Caco-2 (cell line): ENCODE data around the gene CYP1A1. TPM values are rescaled to one million over a fixed set of nuclear protein-coding genes. Genes with fewer than 3 reads are reported as not detected.

ENCODE experiments used
- BruUV-seq: library from RNA; stranded (reverse); fragments of 400-500 nt; replicated peaks from 2 replicates; lab custom pipeline; 2021; lab: Mats Ljungman, UMichigan
- CTCF ChIA-PET: fragments of 300-600 bp; sonication (Branson Sonifier 250); formaldehyde crosslinking; loops from one replicate; lab custom pipeline; 2022; ENCODE audit warnings: antibody characterized with exemption; lab: Charles Lee
- POLR2A ChIA-PET: fragments of 300-600 bp; sonication (Branson Sonifier 250); formaldehyde crosslinking; loops from one replicate; lab custom pipeline; 2022; ENCODE audit warnings: antibody characterized with exemption; lab: Charles Lee
- DNase-seq, 2 experiments: peaks; one replicate each; pipeline versions ENCODE4 v3.0.0 to v3.0.0-alpha.2; 2020 to 2022
- H3K27me3 ChIP-seq: replicated peaks from 2 replicates; pipeline ENCODE4 v1.6.0; 2011; ENCODE audit warnings: low read length; ENCODE audit not compliant: control insufficient read depth, insufficient read depth
- H3K36me3 ChIP-seq: 2 replicates; pipeline ENCODE4 v1.5.1; 2011; ENCODE audit warnings: low read length; ENCODE audit not compliant: control insufficient read depth, insufficient read depth
- H3K4me1 ChIP-seq: fragments of 250-450 bp; sonication (Bioruptor Pico); 2 replicates; pipeline ENCODE4 v1.5.1; 2020; ENCODE audit warnings: mild to moderate bottlenecking
- H3K4me3 ChIP-seq: 2 replicates; pipeline ENCODE4 v1.5.1; 2011; ENCODE audit warnings: low read depth, mild to moderate bottlenecking, control low read depth, low read length
- H3K9me3 ChIP-seq: fragments of 250-450 bp; sonication (Bioruptor Pico); 2 replicates; pipeline ENCODE4 v1.5.1; 2020; ENCODE audit warnings: mild to moderate bottlenecking, moderate library complexity
- H3K27ac Mint-ChIP-seq: one replicate; pipeline ENCODE4 v1.8.0; 2022; ENCODE audit warnings: mixed read lengths; ENCODE audit not compliant: unreplicated experiment
- H3K27me3 Mint-ChIP-seq: one replicate; pipeline ENCODE4 v1.8.0; 2022; ENCODE audit warnings: mixed read lengths; ENCODE audit not compliant: insufficient read depth, unreplicated experiment
- H3K36me3 Mint-ChIP-seq: one replicate; pipeline ENCODE4 v1.8.0; 2022; ENCODE audit warnings: mild to moderate bottlenecking, mixed read lengths; ENCODE audit not compliant: insufficient read depth, unreplicated experiment
- H3K4me1 Mint-ChIP-seq: one replicate; pipeline ENCODE4 v1.8.0; 2022; ENCODE audit warnings: low read depth, mixed read lengths; ENCODE audit not compliant: unreplicated experiment
- H3K4me3 Mint-ChIP-seq: one replicate; pipeline ENCODE4 v1.8.0; 2022; ENCODE audit warnings: mild to moderate bottlenecking, moderate library complexity, mixed read lengths; ENCODE audit not compliant: unreplicated experiment
- H3K9me3 Mint-ChIP-seq: one replicate; pipeline ENCODE4 v1.8.0; 2022; ENCODE audit warnings: mixed read lengths; ENCODE audit not compliant: unreplicated experiment
- intact Hi-C: fragments of 100-400 bp; cut with micrococcal nuclease; formaldehyde crosslinking; loops from one replicate; pipeline ENCODE4 v1.10.0; 2022; ENCODE audit not compliant: unreplicated experiment
- total RNA-seq: library from RNA; stranded (reverse); gene quantifications from 2 replicates; pipeline ENCODE4 v1.2.3, GENCODE V29; 2022
- TF ChIP-seq, protein P1 (sequence below), 2 experiments: fragments of 200-600 bp in 1 of 2; IDR thresholded peaks; 1 replicate in 1 of 2; 2 replicates in 1 of 2; pipeline versions ENCODE4 v1.5.1 to v1.8.0; 2011 to 2022; ENCODE audit warnings: antibody characterized with exemption in 1 of 2, control low read depth in 1 of 2, inconsistent platforms in 1 of 2, low read depth in 1 of 2, low read length in 1 of 2, mild to moderate bottlenecking in 1 of 2, moderate library complexity in 1 of 2; ENCODE audit not compliant: insufficient read depth in 1 of 2, severe bottlenecking in 1 of 2, unreplicated experiment in 1 of 2

Gene CYP1A1
- total RNA-seq, 1 experiment from 2014 or later = 73.8 TPM

DNA sequence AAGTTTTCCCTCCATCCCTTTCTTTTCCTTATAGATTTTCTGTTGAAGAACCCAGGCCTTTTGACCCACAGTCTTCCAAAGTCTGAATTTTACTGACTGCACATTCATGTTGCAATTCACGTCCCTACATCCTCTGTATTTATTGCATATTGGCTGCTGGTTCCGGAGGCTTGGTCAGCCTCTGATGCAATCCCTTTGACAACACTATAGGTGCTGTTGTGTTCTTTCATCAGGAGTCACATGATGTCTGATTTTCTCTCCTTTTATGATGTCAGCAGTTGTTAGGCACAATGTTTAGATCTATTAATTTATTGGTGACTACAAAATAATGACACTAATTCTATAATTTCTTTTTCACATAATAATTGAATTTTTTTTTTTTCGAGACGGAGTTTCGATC, 8.7 kb downstream of the CYP1A1 start:
- CTCF ChIA-PET = no interaction called here
- Mint-ChIP-seq H3K4me3 (no peak overlapping the region), H3K9me3 (no peaks in the 10 kb centered on the region), H3K27ac (no peak overlapping the region), H3K4me1 (no peaks in the 10 kb centered on the region), H3K27me3 (no peaks in the 10 kb centered on the region), H3K36me3 (peaks cover under 1% of the 10 kb centered on the region)
- H3K4me1 ChIP-seq = no peaks in the 10 kb centered on the region; the same call in 1 of the 2 replicates
- intact Hi-C loops = no loop called here
- TF ChIP-seq, protein P1, sequence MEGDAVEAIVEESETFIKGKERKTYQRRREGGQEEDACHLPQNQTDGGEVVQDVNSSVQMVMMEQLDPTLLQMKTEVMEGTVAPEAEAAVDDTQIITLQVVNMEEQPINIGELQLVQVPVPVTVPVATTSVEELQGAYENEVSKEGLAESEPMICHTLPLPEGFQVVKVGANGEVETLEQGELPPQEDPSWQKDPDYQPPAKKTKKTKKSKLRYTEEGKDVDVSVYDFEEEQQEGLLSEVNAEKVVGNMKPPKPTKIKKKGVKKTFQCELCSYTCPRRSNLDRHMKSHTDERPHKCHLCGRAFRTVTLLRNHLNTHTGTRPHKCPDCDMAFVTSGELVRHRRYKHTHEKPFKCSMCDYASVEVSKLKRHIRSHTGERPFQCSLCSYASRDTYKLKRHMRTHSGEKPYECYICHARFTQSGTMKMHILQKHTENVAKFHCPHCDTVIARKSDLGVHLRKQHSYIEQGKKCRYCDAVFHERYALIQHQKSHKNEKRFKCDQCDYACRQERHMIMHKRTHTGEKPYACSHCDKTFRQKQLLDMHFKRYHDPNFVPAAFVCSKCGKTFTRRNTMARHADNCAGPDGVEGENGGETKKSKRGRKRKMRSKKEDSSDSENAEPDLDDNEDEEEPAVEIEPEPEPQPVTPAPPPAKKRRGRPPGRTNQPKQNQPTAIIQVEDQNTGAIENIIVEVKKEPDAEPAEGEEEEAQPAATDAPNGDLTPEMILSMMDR (IDR thresholded peaks at IDR 0.05; ENCODE audit: insufficient read depth in 1 of 2, low read depth in 1 of 2, low read length in 1 of 2, severe bottlenecking in 1 of 2, unreplicated experiment in 1 of 2) = no peak
- POLR2A ChIA-PET = no interaction called here
- no peak overlapping the region for H3K4me3 ChIP-seq
- DNase-seq = peak in 1 of 2 experiments; percentile 15
- H3K36me3 ChIP-seq = no peaks in the 10 kb centered on the region
- no peaks in the 10 kb centered on the region for H3K9me3 ChIP-seq
- BruUV-seq = no TSS peak
- no peaks in the 10 kb centered on the region for H3K27me3 ChIP-seq

DNA sequence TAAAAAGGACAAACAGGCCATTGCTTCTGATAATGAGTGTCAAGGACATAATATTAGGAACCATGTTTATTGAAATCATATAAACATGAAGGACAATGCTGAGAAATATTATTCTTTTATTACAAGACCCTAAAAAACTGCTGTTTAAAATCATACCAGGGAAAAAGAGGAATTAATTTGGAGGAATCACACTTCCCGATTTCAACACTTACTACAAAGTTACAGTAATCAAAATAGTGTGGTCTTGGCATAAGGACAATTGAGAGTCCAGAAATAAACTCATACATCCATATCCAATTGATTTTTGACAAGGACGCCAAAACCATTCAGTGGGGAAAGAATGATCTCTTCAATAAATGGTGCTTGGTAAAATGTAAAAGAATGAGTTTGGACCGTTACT, 13.0 kb downstream of the CYP1A1 start:
- H3K4me1 ChIP-seq = no peaks in the 10 kb centered on the region
- intact Hi-C loops = no loop called here
- Mint-ChIP-seq H3K9me3 (no peaks in the 10 kb centered on the region), H3K36me3 (no peaks in the 10 kb centered on the region), H3K4me1 (no peaks in the 10 kb centered on the region), H3K27me3 (no peaks in the 10 kb centered on the region), H3K4me3 (no peak overlapping the region), H3K27ac (no peak overlapping the region)
- BruUV-seq = no TSS peak
- ChIA-PET CTCF (no interaction called here), POLR2A (interaction anchor here (0.7 kb wide), 1 partner anchor 190 kb away, joined by 4 read pairs; no protein-coding TSS in a partner anchor)
- no peaks in the 10 kb centered on the region for H3K36me3 ChIP-seq
- DNase-seq = no peak
- TF ChIP-seq, protein P1 (IDR thresholded peaks at IDR 0.05; ENCODE audit: insufficient read depth in 1 of 2, low read depth in 1 of 2, low read length in 1 of 2, severe bottlenecking in 1 of 2, unreplicated experiment in 1 of 2) = no peak
- no peaks in the 10 kb centered on the region for H3K9me3 ChIP-seq
- H3K27me3 ChIP-seq = no peaks in the 10 kb centered on the region
- no peak overlapping the region for H3K4me3 ChIP-seq

DNA sequence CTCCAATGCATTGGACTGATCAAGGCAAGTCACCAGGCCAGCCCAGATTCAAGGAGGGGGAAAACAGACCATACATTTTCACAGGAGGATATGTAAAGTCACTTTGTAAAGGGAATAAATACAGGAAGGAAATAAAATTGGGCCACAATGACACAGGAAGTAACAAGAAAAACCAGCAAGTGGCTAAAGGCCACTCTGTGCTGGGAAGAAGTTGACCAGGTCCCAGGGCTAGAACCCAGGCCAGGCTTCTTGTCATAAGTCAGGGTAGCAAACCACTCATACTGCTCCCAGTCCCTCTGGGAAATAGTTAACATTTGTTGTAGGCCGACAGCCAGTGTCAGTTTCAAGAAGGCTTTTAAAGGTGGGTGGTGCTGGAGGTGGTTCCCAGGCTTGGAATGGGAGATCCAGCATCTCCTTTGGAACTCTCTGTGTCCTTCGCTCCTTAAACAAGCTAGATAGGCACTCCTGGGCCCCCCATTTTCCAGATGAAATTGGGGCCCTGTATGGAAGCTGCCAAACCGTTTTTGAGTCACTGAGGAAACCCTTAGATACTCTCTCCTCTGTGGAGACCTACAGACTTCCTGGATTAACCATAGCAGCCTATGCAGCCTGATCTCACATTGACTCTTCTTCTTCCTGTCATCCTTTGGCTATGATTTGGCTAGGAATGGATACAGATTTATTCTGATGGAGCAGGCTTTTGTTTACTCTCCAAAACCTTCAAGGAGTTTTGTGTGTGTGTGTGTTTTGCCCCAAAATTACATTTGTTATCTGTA, 14.8 kb downstream of the CYP1A1 start:
- Mint-ChIP-seq H3K4me3 (no peak overlapping the region), H3K9me3 (no peaks in the 10 kb centered on the region), H3K27ac (no peak overlapping the region), H3K4me1 (no peaks in the 10 kb centered on the region), H3K27me3 (no peaks in the 10 kb centered on the region), H3K36me3 (no peaks in the 10 kb centered on the region)
- no TSS peak for BruUV-seq
- Histone ChIP-seq H3K4me1 (no peaks in the 10 kb centered on the region), H3K4me3 (no peak overlapping the region), H3K36me3 (no peaks in the 10 kb centered on the region), H3K27me3 (no peaks in the 10 kb centered on the region), H3K9me3 (no peaks in the 10 kb centered on the region)
- no peak for DNase-seq
- POLR2A ChIA-PET = no interaction called here
- TF ChIP-seq, protein P1 (IDR thresholded peaks at IDR 0.05; ENCODE audit: insufficient read depth in 1 of 2, low read depth in 1 of 2, low read length in 1 of 2, severe bottlenecking in 1 of 2, unreplicated experiment in 1 of 2) = no peak
- CTCF ChIA-PET = no interaction called here
- intact Hi-C loops = no loop called here
